ENCODE measurements around the gene ANO9.

ANO9 gene

GRCh38 chr11:441418-442274 is at the start of gene ANO9:
Gene ANO9, minus strand, starts transcription at chr11:442011. Its CDS starts 85 bp downstream, at chr11:441926.
- peak; percentile 54 for DNase-seq

GRCh38 chr11:491358-491757 is 49.5 kb upstream of the ANO9 start:
- DNase-seq: no peak

GRCh38 chr11:490930-491260 is 49.1 kb upstream of the ANO9 start:
- no peak for DNase-seq

GRCh38 chr11:490186-490929 is 48.5 kb upstream of the ANO9 start:
- DNase-seq: no peak

- DNase-seq: no peak
Observed at GRCh38 chr11:489610-490185, 47.9 kb upstream of the ANO9 start.

- no peak for DNase-seq
Observed at GRCh38 chr11:488992-489391, 47.2 kb upstream of the ANO9 start.

- no peak for DNase-seq
Observed at GRCh38 chr11:488579-488978, 46.8 kb upstream of the ANO9 start.

- no peak for DNase-seq
Observed at GRCh38 chr11:488062-488461, 46.3 kb upstream of the ANO9 start.

- DNase-seq: no peak
Observed at GRCh38 chr11:487571-488021, 45.8 kb upstream of the ANO9 start.

GRCh38 chr11:486189-486588 is 44.4 kb upstream of the ANO9 start:
- no peak for DNase-seq

GRCh38 chr11:484616-485015 is 42.8 kb upstream of the ANO9 start:
- DNase-seq: no peak

GRCh38 chr11:479311-479710 is 37.5 kb upstream of the ANO9 start:
- DNase-seq: no peak

- no peak for DNase-seq
Observed at GRCh38 chr11:477052-477715, 35.4 kb upstream of the ANO9 start.

GRCh38 chr11:476416-476815 is 34.6 kb upstream of the ANO9 start:
- no peak for DNase-seq

- no peak for DNase-seq
Observed at GRCh38 chr11:475941-476340, 34.1 kb upstream of the ANO9 start.

- DNase-seq: no peak
Observed at GRCh38 chr11:474914-475506, 33.2 kb upstream of the ANO9 start.

GRCh38 chr11:473962-474785 is 32.4 kb upstream of the ANO9 start:
- DNase-seq: no peak

- no peak for DNase-seq
Observed at GRCh38 chr11:473415-473814, 31.6 kb upstream of the ANO9 start.

GRCh38 chr11:472816-473215 is 31.0 kb upstream of the ANO9 start:
- no peak for DNase-seq

- no peak for DNase-seq
Observed at GRCh38 chr11:472272-472671, 30.5 kb upstream of the ANO9 start.

- no peak for DNase-seq
Observed at GRCh38 chr11:471468-472145, 29.8 kb upstream of the ANO9 start.

Measured in NCI-H748 treated with DMSO at 0.1 percent for 48 hours (cell line).